DOHH2 (cell line): ENCODE data around the gene TUFM.

ENCODE experiments used
- EZH2phosphoT487 ChIP-seq: fragments of 200-600 bp; sonication (generic); IDR thresholded peaks from 2 replicates; pipeline ENCODE4 v1.6.1; 2017; ENCODE audit warnings: borderline replicate concordance, mild to moderate bottlenecking, antibody characterized with exemption, low read length, moderate library complexity, mixed read lengths
- TF ChIP-seq, protein P1 (sequence below): fragments of 200-600 bp; sonication (generic); IDR thresholded peaks from one replicate; pipeline ENCODE4 v1.5.1; 2014; ENCODE audit warnings: antibody characterized with exemption, mild to moderate bottlenecking, low read depth, low read length; ENCODE audit not compliant: poor library complexity, severe bottlenecking

DNA sequence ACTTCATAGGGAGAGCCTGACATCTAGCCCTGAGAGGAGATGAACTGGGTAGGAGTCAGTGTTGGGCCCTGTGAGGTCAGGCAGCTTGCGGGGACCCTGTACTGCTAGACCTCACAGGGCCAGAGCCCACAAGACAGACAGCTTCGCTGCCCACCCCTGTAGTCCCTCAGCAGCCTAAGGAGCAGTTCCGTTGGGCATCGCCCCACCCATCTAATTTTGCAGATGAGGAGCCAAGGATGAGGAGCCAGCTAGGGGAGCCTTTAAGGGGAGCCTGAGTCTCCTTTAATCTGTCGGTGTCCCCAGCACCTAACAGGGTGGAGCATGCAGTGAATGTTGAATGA, 755 bp upstream of the TUFM start:
- TF ChIP-seq, protein P1, sequence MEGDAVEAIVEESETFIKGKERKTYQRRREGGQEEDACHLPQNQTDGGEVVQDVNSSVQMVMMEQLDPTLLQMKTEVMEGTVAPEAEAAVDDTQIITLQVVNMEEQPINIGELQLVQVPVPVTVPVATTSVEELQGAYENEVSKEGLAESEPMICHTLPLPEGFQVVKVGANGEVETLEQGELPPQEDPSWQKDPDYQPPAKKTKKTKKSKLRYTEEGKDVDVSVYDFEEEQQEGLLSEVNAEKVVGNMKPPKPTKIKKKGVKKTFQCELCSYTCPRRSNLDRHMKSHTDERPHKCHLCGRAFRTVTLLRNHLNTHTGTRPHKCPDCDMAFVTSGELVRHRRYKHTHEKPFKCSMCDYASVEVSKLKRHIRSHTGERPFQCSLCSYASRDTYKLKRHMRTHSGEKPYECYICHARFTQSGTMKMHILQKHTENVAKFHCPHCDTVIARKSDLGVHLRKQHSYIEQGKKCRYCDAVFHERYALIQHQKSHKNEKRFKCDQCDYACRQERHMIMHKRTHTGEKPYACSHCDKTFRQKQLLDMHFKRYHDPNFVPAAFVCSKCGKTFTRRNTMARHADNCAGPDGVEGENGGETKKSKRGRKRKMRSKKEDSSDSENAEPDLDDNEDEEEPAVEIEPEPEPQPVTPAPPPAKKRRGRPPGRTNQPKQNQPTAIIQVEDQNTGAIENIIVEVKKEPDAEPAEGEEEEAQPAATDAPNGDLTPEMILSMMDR: no peak
- no peak for TF ChIP-seq EZH2phosphoT487
